WTC11 (cell line): Measurements from ENCODE around the gene KIRREL3.

ENCODE experiments used
- CREB1 ChIP-seq: sonication (generic); formaldehyde crosslinking; IDR thresholded peaks from 2 replicates; pipeline ENCODE4 v1.8.0; 2023; ENCODE audit warnings: mild to moderate bottlenecking, missing genetic modification reagents
- CREM ChIP-seq: sonication (generic); formaldehyde crosslinking; IDR thresholded peaks from 2 replicates; pipeline ENCODE4 v1.8.1; 2022; ENCODE audit warnings: mild to moderate bottlenecking, missing genetic modification reagents, moderate library complexity
- ESRRA ChIP-seq: sonication (generic); formaldehyde crosslinking; IDR thresholded peaks from 2 replicates; pipeline ENCODE4 v1.8.1; 2022; ENCODE audit warnings: mild to moderate bottlenecking, missing genetic modification reagents, borderline replicate concordance
- JUN ChIP-seq: sonication (generic); formaldehyde crosslinking; IDR thresholded peaks from 2 replicates; pipeline ENCODE4 v1.8.0; 2023; ENCODE audit warnings: mild to moderate bottlenecking, missing genetic modification reagents
- NR3C1 ChIP-seq: sonication (generic); formaldehyde crosslinking; conservative IDR thresholded peaks from 2 replicates; pipeline ENCODE4 v1.8.1; 2023; ENCODE audit warnings: low read depth, mild to moderate bottlenecking, missing genetic modification reagents
- SMAD4 ChIP-seq: sonication (generic); formaldehyde crosslinking; IDR thresholded peaks from 2 replicates; pipeline ENCODE4 v1.8.0; 2022; ENCODE audit warnings: mild to moderate bottlenecking, missing genetic modification reagents
- TCF7 ChIP-seq: sonication (generic); formaldehyde crosslinking; IDR thresholded peaks from 2 replicates; pipeline ENCODE4 v1.8.0; 2022; ENCODE audit warnings: mild to moderate bottlenecking, low read depth, missing genetic modification reagents, moderate library complexity
- ZNF121 ChIP-seq: sonication (generic); formaldehyde crosslinking; IDR thresholded peaks from 2 replicates; pipeline ENCODE4 v1.8.0; 2023; ENCODE audit warnings: missing genetic modification reagents
- TF ChIP-seq, protein P1 (sequence below): fragments of 250-450 bp; sonication (Bioruptor Pico); IDR thresholded peaks from 2 replicates; pipeline ENCODE4 v2.1.2; 2022; ENCODE audit warnings: mild to moderate bottlenecking, moderate library complexity
- TF ChIP-seq, protein P2 (sequence below): fragments of 200-600 bp; IDR thresholded peaks from 2 replicates; pipeline ENCODE4 v1.8.0; 2022; ENCODE audit warnings: antibody characterized with exemption
- TF ChIP-seq, protein P3 (sequence below): sonication (generic); formaldehyde crosslinking; IDR thresholded peaks from 2 replicates; pipeline ENCODE4 v1.8.1; 2022; ENCODE audit warnings: low read depth, missing genetic modification reagents, borderline replicate concordance
- TF ChIP-seq, protein P4 (sequence below): sonication (generic); formaldehyde crosslinking; IDR thresholded peaks from 2 replicates; pipeline ENCODE4 v1.8.0; 2022; ENCODE audit warnings: mild to moderate bottlenecking, missing genetic modification reagents
- TF ChIP-seq, protein P5 (sequence below): sonication (generic); formaldehyde crosslinking; IDR thresholded peaks from 2 replicates; pipeline ENCODE4 v1.8.0; 2022; ENCODE audit warnings: mild to moderate bottlenecking, missing genetic modification reagents

DNA sequence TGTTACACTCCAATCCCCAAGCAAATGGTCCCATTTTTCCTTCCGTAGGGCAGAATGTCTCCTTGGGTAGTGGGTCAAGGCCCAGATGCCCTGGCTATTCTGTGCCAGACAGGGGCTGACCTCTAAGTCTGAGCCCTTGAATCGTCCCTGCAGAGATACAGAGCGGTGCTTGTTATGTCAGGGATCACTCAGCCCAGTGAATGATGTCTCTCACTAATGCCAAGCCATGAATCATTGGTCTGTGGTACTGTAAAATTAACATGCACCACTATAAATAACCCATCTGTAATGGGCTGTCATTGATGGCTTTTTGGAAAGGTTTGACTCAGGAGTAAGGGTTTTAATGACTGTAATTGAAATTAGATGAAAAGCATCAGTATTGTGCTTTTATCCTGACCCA, 35.3 kb upstream of the KIRREL3 start:
- TF ChIP-seq, protein P1, sequence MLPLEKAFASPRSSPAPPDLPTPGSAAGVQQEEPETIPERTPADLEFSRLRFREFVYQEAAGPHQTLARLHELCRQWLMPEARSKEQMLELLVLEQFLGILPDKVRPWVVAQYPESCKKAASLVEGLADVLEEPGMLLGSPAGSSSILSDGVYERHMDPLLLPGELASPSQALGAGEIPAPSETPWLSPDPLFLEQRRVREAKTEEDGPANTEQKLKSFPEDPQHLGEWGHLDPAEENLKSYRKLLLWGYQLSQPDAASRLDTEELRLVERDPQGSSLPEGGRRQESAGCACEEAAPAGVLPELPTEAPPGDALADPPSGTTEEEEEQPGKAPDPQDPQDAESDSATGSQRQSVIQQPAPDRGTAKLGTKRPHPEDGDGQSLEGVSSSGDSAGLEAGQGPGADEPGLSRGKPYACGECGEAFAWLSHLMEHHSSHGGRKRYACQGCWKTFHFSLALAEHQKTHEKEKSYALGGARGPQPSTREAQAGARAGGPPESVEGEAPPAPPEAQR (CRISPR knock-in tag), result no peak
- TF ChIP-seq, protein P2, sequence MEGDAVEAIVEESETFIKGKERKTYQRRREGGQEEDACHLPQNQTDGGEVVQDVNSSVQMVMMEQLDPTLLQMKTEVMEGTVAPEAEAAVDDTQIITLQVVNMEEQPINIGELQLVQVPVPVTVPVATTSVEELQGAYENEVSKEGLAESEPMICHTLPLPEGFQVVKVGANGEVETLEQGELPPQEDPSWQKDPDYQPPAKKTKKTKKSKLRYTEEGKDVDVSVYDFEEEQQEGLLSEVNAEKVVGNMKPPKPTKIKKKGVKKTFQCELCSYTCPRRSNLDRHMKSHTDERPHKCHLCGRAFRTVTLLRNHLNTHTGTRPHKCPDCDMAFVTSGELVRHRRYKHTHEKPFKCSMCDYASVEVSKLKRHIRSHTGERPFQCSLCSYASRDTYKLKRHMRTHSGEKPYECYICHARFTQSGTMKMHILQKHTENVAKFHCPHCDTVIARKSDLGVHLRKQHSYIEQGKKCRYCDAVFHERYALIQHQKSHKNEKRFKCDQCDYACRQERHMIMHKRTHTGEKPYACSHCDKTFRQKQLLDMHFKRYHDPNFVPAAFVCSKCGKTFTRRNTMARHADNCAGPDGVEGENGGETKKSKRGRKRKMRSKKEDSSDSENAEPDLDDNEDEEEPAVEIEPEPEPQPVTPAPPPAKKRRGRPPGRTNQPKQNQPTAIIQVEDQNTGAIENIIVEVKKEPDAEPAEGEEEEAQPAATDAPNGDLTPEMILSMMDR, result no peak
- TF ChIP-seq JUN (CRISPR knock-in tag), result no peak
- TF ChIP-seq, protein P3, sequence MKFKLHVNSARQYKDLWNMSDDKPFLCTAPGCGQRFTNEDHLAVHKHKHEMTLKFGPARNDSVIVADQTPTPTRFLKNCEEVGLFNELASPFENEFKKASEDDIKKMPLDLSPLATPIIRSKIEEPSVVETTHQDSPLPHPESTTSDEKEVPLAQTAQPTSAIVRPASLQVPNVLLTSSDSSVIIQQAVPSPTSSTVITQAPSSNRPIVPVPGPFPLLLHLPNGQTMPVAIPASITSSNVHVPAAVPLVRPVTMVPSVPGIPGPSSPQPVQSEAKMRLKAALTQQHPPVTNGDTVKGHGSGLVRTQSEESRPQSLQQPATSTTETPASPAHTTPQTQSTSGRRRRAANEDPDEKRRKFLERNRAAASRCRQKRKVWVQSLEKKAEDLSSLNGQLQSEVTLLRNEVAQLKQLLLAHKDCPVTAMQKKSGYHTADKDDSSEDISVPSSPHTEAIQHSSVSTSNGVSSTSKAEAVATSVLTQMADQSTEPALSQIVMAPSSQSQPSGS (CRISPR knock-in tag), result no peak
- TF ChIP-seq, protein P4, sequence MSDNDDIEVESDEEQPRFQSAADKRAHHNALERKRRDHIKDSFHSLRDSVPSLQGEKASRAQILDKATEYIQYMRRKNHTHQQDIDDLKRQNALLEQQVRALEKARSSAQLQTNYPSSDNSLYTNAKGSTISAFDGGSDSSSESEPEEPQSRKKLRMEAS (CRISPR knock-in tag), result no peak
- TF ChIP-seq SMAD4 (CRISPR knock-in tag), result no peak
- TF ChIP-seq, protein P5, sequence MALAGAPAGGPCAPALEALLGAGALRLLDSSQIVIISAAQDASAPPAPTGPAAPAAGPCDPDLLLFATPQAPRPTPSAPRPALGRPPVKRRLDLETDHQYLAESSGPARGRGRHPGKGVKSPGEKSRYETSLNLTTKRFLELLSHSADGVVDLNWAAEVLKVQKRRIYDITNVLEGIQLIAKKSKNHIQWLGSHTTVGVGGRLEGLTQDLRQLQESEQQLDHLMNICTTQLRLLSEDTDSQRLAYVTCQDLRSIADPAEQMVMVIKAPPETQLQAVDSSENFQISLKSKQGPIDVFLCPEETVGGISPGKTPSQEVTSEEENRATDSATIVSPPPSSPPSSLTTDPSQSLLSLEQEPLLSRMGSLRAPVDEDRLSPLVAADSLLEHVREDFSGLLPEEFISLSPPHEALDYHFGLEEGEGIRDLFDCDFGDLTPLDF, result no peak
- TF ChIP-seq ESRRA (CRISPR knock-in tag), result no peak
- TF ChIP-seq CREM (CRISPR knock-in tag), result no peak
- TF ChIP-seq ZNF121 (CRISPR knock-in tag), result no peak
- no peak for TF ChIP-seq CREB1
- TF ChIP-seq TCF7 (CRISPR knock-in tag), result no peak
- no peak for TF ChIP-seq NR3C1
